A549 (cell line): ENCODE results near the gene TNIP3.

Experiments used
- CHD2 ChIP-seq: fragments of 150-350 bp; IDR thresholded peaks from 2 replicates; pipeline ENCODE4 v1.6.1; 2014; ENCODE audit warnings: low read length; ENCODE audit not compliant: partially characterized antibody
- CTCF ChIP-seq: fragments of >200 bp; sonication (Bioruptor Twin); formaldehyde crosslinking; IDR thresholded peaks from 3 replicates; pipeline ENCODE4 v1.5.1; 2016
- MAX ChIP-seq: IDR thresholded peaks from 2 replicates; pipeline ENCODE4 v1.6.1; 2012
- NFE2L2 ChIP-seq: fragments of 150-350 bp; conservative IDR thresholded peaks from 2 replicates; pipeline ENCODE4 v1.6.1; 2014; ENCODE audit warnings: low read length
- PBX3 ChIP-seq: IDR thresholded peaks from 2 replicates; pipeline ENCODE4 v1.6.1; 2012
- SMC3 ChIP-seq: fragments of >200 bp; sonication (Bioruptor Twin); formaldehyde crosslinking; IDR thresholded peaks from 3 replicates; pipeline ENCODE4 v1.6.1; 2018; ENCODE audit warnings: inconsistent platforms
- TP53 ChIP-seq: fragments of 250-450 bp; sonication (Bioruptor Pico); IDR thresholded peaks from 2 replicates; pipeline ENCODE4 v1.5.0; 2021; ENCODE audit warnings: mild to moderate bottlenecking, moderate library complexity

DNA sequence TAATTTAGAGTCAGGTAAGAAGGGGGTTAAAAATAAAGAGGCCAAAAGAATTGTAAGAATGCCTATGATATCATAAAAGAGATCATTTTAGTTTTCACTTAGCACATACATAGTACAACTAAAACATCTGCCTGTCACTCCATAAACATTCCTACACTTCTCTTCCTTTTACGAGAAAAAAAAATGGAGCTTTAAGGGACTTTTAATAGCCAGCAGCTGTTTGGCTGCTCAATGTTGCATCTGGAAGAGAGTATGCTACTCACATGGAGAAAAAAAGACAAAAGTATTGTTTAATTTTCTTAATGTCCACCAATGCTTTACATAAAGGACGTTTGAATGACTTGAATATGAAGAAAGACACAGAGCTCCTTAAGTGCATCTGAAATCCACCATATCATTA is 48.7 kb upstream of the TNIP3 start:
- no peak for TF ChIP-seq SMC3
- TF ChIP-seq CTCF = no peak
- no peak for TF ChIP-seq MAX
- no peak for TF ChIP-seq PBX3
- TF ChIP-seq NFE2L2 = no peak
- no peak for TF ChIP-seq TP53
- TF ChIP-seq CHD2 = no peak
